ENCODE results near the gene NUBP2. TPM values are rescaled to one million over a fixed set of nuclear protein-coding genes. Genes with fewer than 3 reads are reported as not detected.

The NUBP2 gene
- total RNA-seq, 1 experiment from 2014 or later = 89.2 TPM

DNA sequence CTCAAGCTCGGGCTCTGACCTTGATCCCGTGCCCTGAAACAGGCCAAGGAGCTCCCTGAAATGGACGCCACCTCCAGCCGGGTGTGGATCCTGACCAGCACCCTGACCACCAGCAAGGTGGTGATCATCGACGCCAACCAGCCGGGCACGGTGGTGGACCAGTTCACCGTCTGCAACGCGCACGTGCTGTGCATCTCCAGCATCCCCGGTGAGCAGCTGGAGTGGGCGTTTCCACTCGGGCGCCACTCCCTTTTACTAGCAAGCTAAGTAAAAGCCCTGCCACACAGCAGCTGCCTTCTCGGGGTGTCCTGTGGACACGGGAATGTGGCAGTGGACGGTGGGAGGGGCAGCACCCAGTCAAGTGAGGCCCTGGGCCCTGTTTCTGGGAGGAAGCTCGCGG lies 17.8 kb upstream of the NUBP2 start (continued):
- TF ChIP-seq, protein P1, sequence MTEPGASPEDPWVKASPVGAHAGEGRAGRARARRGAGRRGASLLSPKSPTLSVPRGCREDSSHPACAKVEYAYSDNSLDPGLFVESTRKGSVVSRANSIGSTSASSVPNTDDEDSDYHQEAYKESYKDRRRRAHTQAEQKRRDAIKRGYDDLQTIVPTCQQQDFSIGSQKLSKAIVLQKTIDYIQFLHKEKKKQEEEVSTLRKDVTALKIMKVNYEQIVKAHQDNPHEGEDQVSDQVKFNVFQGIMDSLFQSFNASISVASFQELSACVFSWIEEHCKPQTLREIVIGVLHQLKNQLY (CRISPR knock-in tag; IDR thresholded peaks at IDR 0.05) = no peak
- TF ChIP-seq, protein P2, sequence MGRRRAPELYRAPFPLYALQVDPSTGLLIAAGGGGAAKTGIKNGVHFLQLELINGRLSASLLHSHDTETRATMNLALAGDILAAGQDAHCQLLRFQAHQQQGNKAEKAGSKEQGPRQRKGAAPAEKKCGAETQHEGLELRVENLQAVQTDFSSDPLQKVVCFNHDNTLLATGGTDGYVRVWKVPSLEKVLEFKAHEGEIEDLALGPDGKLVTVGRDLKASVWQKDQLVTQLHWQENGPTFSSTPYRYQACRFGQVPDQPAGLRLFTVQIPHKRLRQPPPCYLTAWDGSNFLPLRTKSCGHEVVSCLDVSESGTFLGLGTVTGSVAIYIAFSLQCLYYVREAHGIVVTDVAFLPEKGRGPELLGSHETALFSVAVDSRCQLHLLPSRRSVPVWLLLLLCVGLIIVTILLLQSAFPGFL (CRISPR knock-in tag; IDR thresholded peaks at IDR 0.05; ENCODE audit: borderline replicate concordance) = no peak
- TF ChIP-seq ZNF121 (CRISPR knock-in tag; IDR thresholded peaks at IDR 0.05) = no peak
- TF ChIP-seq GABPB1 (CRISPR knock-in tag; IDR thresholded peaks at IDR 0.05) = no peak
- no peak for TF ChIP-seq ZNF219 (CRISPR knock-in tag; IDR thresholded peaks at IDR 0.05; ENCODE audit: borderline replicate concordance)

DNA sequence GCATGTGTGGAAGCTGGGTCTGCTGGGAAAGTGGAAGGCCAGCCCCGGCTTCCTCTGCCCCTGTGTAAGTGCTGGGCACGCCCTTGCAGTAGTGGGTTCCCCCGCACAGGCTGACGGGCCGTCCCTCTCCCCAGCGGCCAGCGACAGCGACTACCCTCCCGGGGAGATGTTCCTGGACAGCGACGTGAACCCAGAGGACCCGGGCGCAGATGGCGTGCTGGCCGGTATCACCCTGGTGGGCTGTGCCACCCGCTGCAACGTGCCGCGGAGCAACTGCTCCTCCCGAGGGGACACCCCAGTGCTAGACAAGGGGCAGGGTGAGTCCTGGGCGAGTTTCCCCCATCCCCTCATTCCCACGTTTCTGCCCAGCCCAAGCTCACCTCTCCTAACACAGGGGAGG lies 16.9 kb upstream of the NUBP2 start:
- peaks cover 4% of the 10 kb centered on the region for H3K4me1 Mint-ChIP-seq
- H3K4me3 Mint-ChIP-seq = no peak overlapping the region
- ChIA-PET CTCF (interaction anchor here (2.5 kb wide), 1 partner anchor 17 kb away, joined by 17 read pairs; the partner anchor contains the start of genes NUBP2 and SPSB3), POLR2A (interaction anchor here (1.0 kb wide), 1 partner anchor 345 kb away, joined by 3 read pairs; the partner anchor contains the start of gene UQCC4)
- H3K9me3 Mint-ChIP-seq = no peaks in the 10 kb centered on the region
- H3K27ac Mint-ChIP-seq = no peak overlapping the region
- H3K36me3 Mint-ChIP-seq = no peaks in the 10 kb centered on the region; the same call in 1 of the 2 replicates
- H3K27me3 Mint-ChIP-seq (ENCODE audit: low read depth) = no peaks in the 10 kb centered on the region
- no peak for ATAC-seq
- DNase-seq (ENCODE audit: low spot score) = no peak
- TF ChIP-seq, protein P3, sequence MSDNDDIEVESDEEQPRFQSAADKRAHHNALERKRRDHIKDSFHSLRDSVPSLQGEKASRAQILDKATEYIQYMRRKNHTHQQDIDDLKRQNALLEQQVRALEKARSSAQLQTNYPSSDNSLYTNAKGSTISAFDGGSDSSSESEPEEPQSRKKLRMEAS (CRISPR knock-in tag; IDR thresholded peaks at IDR 0.05) = no peak
- no peak for TF ChIP-seq SP1 (CRISPR knock-in tag; conservative IDR thresholded peaks at IDR 0.05)
- TF ChIP-seq, protein P4, sequence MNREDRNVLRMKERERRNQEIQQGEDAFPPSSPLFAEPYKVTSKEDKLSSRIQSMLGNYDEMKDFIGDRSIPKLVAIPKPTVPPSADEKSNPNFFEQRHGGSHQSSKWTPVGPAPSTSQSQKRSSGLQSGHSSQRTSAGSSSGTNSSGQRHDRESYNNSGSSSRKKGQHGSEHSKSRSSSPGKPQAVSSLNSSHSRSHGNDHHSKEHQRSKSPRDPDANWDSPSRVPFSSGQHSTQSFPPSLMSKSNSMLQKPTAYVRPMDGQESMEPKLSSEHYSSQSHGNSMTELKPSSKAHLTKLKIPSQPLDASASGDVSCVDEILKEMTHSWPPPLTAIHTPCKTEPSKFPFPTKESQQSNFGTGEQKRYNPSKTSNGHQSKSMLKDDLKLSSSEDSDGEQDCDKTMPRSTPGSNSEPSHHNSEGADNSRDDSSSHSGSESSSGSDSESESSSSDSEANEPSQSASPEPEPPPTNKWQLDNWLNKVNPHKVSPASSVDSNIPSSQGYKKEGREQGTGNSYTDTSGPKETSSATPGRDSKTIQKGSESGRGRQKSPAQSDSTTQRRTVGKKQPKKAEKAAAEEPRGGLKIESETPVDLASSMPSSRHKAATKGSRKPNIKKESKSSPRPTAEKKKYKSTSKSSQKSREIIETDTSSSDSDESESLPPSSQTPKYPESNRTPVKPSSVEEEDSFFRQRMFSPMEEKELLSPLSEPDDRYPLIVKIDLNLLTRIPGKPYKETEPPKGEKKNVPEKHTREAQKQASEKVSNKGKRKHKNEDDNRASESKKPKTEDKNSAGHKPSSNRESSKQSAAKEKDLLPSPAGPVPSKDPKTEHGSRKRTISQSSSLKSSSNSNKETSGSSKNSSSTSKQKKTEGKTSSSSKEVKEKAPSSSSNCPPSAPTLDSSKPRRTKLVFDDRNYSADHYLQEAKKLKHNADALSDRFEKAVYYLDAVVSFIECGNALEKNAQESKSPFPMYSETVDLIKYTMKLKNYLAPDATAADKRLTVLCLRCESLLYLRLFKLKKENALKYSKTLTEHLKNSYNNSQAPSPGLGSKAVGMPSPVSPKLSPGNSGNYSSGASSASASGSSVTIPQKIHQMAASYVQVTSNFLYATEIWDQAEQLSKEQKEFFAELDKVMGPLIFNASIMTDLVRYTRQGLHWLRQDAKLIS (CRISPR knock-in tag; IDR thresholded peaks at IDR 0.05; ENCODE audit: borderline replicate concordance) = no peak
- no peak for TF ChIP-seq NFYB (CRISPR knock-in tag; conservative IDR thresholded peaks at IDR 0.05; ENCODE audit: low read depth)
- TF ChIP-seq ZNF416 (CRISPR knock-in tag; IDR thresholded peaks at IDR 0.05) = no peak
- no peak for TF ChIP-seq CBFB (CRISPR knock-in tag; IDR thresholded peaks at IDR 0.05; ENCODE audit: low read depth)
- TF ChIP-seq ZNF232 (CRISPR knock-in tag; IDR thresholded peaks at IDR 0.05) = no peak
- TF ChIP-seq, protein P5, sequence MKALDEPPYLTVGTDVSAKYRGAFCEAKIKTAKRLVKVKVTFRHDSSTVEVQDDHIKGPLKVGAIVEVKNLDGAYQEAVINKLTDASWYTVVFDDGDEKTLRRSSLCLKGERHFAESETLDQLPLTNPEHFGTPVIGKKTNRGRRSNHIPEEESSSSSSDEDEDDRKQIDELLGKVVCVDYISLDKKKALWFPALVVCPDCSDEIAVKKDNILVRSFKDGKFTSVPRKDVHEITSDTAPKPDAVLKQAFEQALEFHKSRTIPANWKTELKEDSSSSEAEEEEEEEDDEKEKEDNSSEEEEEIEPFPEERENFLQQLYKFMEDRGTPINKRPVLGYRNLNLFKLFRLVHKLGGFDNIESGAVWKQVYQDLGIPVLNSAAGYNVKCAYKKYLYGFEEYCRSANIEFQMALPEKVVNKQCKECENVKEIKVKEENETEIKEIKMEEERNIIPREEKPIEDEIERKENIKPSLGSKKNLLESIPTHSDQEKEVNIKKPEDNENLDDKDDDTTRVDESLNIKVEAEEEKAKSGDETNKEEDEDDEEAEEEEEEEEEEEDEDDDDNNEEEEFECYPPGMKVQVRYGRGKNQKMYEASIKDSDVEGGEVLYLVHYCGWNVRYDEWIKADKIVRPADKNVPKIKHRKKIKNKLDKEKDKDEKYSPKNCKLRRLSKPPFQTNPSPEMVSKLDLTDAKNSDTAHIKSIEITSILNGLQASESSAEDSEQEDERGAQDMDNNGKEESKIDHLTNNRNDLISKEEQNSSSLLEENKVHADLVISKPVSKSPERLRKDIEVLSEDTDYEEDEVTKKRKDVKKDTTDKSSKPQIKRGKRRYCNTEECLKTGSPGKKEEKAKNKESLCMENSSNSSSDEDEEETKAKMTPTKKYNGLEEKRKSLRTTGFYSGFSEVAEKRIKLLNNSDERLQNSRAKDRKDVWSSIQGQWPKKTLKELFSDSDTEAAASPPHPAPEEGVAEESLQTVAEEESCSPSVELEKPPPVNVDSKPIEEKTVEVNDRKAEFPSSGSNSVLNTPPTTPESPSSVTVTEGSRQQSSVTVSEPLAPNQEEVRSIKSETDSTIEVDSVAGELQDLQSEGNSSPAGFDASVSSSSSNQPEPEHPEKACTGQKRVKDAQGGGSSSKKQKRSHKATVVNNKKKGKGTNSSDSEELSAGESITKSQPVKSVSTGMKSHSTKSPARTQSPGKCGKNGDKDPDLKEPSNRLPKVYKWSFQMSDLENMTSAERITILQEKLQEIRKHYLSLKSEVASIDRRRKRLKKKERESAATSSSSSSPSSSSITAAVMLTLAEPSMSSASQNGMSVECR (CRISPR knock-in tag; IDR thresholded peaks at IDR 0.05; ENCODE audit: borderline replicate concordance) = no peak

DNA sequence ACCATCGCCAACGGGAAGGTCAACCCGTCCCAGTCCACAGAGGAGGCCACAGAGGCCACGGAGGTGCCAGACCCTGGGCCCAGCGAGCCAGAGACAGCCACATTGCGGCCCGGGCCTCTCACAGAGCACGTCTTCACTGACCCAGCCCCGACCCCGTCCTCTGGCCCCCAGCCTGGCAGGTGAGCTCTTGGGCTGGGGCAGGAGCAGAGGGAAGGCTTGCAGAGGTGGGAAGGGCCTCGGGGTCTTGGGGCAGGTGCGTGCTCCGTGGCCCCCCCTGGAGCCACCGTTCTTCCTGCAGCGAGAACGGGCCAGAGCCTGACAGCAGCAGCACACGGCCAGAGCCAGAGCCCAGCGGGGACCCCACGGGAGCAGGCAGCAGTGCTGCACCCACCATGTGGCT lies 16.5 kb upstream of the NUBP2 start:
- ChIA-PET CTCF (no interaction called here), POLR2A (interaction anchor here (1.0 kb wide), 1 partner anchor 346 kb away, joined by 3 read pairs; the partner anchor contains the start of gene UQCC4)
- Mint-ChIP-seq H3K36me3 (no peaks in the 10 kb centered on the region; the same call in 1 of the 2 replicates), H3K4me3 (no peak overlapping the region), H3K27me3 (ENCODE audit: low read depth) (no peaks in the 10 kb centered on the region), H3K4me1 (peaks cover 4% of the 10 kb centered on the region), H3K27ac (no peak overlapping the region), H3K9me3 (no peaks in the 10 kb centered on the region)
- ATAC-seq (no peak), DNase-seq (ENCODE audit: low spot score) (no peak)
- TF ChIP-seq CREB1 (CRISPR knock-in tag; IDR thresholded peaks at IDR 0.05) (no peak), GTF2I (CRISPR knock-in tag; conservative IDR thresholded peaks at IDR 0.05) (no peak), FOXK1 (CRISPR knock-in tag; IDR thresholded peaks at IDR 0.05) (no peak), FOXJ3 (CRISPR knock-in tag; IDR thresholded peaks at IDR 0.05; ENCODE audit: borderline replicate concordance) (no peak)
- TF ChIP-seq, protein P4 (CRISPR knock-in tag; IDR thresholded peaks at IDR 0.05; ENCODE audit: borderline replicate concordance) = no peak
